H1 (cell line): ENCODE measurements around the gene IMP3. TPM values are rescaled to one million over a fixed set of nuclear protein-coding genes. Genes with fewer than 3 reads are reported as not detected.

Experiments
- CTCF ChIA-PET: fragments of 300-600 bp; sonication (Branson Sonifier 250); formaldehyde crosslinking; loops from one replicate; lab custom pipeline; 2021; ENCODE audit not compliant: partially characterized antibody; lab: Charles Lee
- POLR2A ChIA-PET: fragments of 300-600 bp; sonication (Branson Sonifier 250); formaldehyde crosslinking; loops from one replicate; lab custom pipeline; 2021; ENCODE audit warnings: inconsistent platforms; ENCODE audit not compliant: partially characterized antibody; lab: Charles Lee
- DNase-seq, 2 experiments: peaks; one replicate each; pipeline versions ENCODE4 v3.0.0 to v3.0.0-alpha.2; 2010 to 2022; ENCODE audit warnings: low spot score in 2 of 2, low read depth in 1 of 2, mixed read lengths in 1 of 2
- FAIRE-seq: peaks from 2 replicates; lab custom pipeline; 2011; peaks lifted over from hg19 to GRCh38; lab: Jason Lieb, UNC
- H2AFZ ChIP-seq: 2 replicates; pipeline ENCODE4 v1.8.1; 2012; ENCODE audit warnings: low read length, inconsistent platforms
- H2AK5ac ChIP-seq: 2 replicates; pipeline ENCODE4 v1.6.1; 2013; ENCODE audit warnings: low read depth, low read length
- H2BK120ac ChIP-seq: replicated peaks from 2 replicates; pipeline ENCODE3; 2013; ENCODE audit warnings: low read depth, low read length, inconsistent platforms
- H2BK12ac ChIP-seq: 2 replicates; pipeline ENCODE4 v1.6.1; 2013; ENCODE audit warnings: low read depth, low read length
- H2BK15ac ChIP-seq: 2 replicates; pipeline ENCODE4 v1.6.1; 2013; ENCODE audit warnings: low read length
- H2BK20ac ChIP-seq: 2 replicates; pipeline ENCODE4 v1.6.1; 2013; ENCODE audit warnings: low read length
- H2BK5ac ChIP-seq: 2 replicates; pipeline ENCODE4 v1.6.1; 2013; ENCODE audit warnings: low read depth, low read length
- H3K14ac ChIP-seq: 2 replicates; pipeline ENCODE4 v1.6.1; 2013; ENCODE audit warnings: inconsistent platforms; ENCODE audit not compliant: insufficient read length
- H3K18ac ChIP-seq: 2 replicates; pipeline ENCODE4 v1.6.1; 2013; ENCODE audit warnings: low read length; ENCODE audit errors: extremely low read depth
- H3K23ac ChIP-seq: 2 replicates; pipeline ENCODE4 v1.6.1; 2013; ENCODE audit warnings: inconsistent platforms; ENCODE audit not compliant: insufficient read length
- H3K23me2 ChIP-seq: 2 replicates; pipeline ENCODE4 v1.6.1; 2013; ENCODE audit warnings: low read depth, low read length
- H3K27ac ChIP-seq: 2 replicates; pipeline ENCODE4 v1.6.1; 2011; ENCODE audit warnings: low read depth, low read length, inconsistent platforms
- H3K27me3 ChIP-seq, 4 experiments: replicated peaks in 1 of 4; 1 replicate in 1 of 4; 2 replicates in 3 of 4; pipeline versions ENCODE4 v1.6.1 to v1.8.1; 2011 to 2013; ENCODE audit warnings: low read length in 3 of 4, mild to moderate bottlenecking in 3 of 4, inconsistent platforms in 2 of 4, mixed read lengths in 2 of 4, moderate library complexity in 1 of 4; ENCODE audit not compliant: control insufficient read depth in 3 of 4, insufficient read depth in 3 of 4; ENCODE audit errors: extremely low read depth in 1 of 4
- H3K36me3 ChIP-seq, 4 experiments: 2 replicates each; pipeline versions ENCODE4 v1.6.1 to v1.8.1; 2011 to 2013; ENCODE audit warnings: mild to moderate bottlenecking in 4 of 4, low read length in 3 of 4, moderate library complexity in 2 of 4, control low read depth in 1 of 4, inconsistent platforms in 1 of 4; ENCODE audit not compliant: insufficient read depth in 4 of 4, control insufficient read depth in 2 of 4
- H3K4ac ChIP-seq: replicated peaks from 2 replicates; pipeline ENCODE3; 2013; ENCODE audit warnings: low read length, low read depth, mixed read lengths, inconsistent platforms; ENCODE audit not compliant: insufficient read length
- H3K4me1 ChIP-seq, 4 experiments: replicated peaks in 1 of 4; 1 replicate in 1 of 4; 2 replicates in 3 of 4; pipeline versions ENCODE4 v1.6.1 to v1.8.1; 2011 to 2013; ENCODE audit warnings: low read length in 3 of 4, inconsistent platforms in 2 of 4, mixed read lengths in 1 of 4; ENCODE audit not compliant: insufficient read depth in 4 of 4, control insufficient read depth in 3 of 4
- H3K4me2 ChIP-seq, 2 experiments: 2 replicates each; pipeline versions ENCODE4 v1.6.1 to v1.8.1; 2011 to 2013; ENCODE audit warnings: low read depth in 2 of 2, low read length in 2 of 2, control low read depth in 1 of 2, inconsistent platforms in 1 of 2, mild to moderate bottlenecking in 1 of 2; ENCODE audit not compliant: insufficient read depth in 1 of 2
- H3K4me3 ChIP-seq, 4 experiments: fragments of 200-600, 300-600 bp in 1 of 4; sonication (generic), shearing (Covaris generic), sonication (Bioruptor Twin) in 1 of 4; 2 replicates each; pipeline versions ENCODE4 v1.5.1 to v1.8.1; 2011 to 2016; ENCODE audit warnings: low read length in 4 of 4, low read depth in 3 of 4, control low read depth in 2 of 4, inconsistent platforms in 2 of 4, mild to moderate bottlenecking in 2 of 4, mixed read lengths in 1 of 4, moderate library complexity in 1 of 4; ENCODE audit not compliant: insufficient read depth in 2 of 4; ENCODE audit errors: extremely low read depth in 1 of 4
- H3K56ac ChIP-seq: replicated peaks from 2 replicates; pipeline ENCODE3; 2013; ENCODE audit warnings: low read depth, mild to moderate bottlenecking, mixed read lengths, low read length, inconsistent platforms; ENCODE audit not compliant: insufficient read length
- H3K79me1 ChIP-seq: 2 replicates; pipeline ENCODE4 v1.6.1; 2013; ENCODE audit warnings: low read depth, low read length, control low read depth
- H3K79me2 ChIP-seq, 2 experiments: 2 replicates each; pipeline versions ENCODE4 v1.6.1 to v1.8.1; 2012 to 2013; ENCODE audit warnings: low read length in 2 of 2, mild to moderate bottlenecking in 2 of 2, inconsistent platforms in 1 of 2; ENCODE audit not compliant: insufficient read depth in 2 of 2, control insufficient read depth in 1 of 2
- H3K9ac ChIP-seq, 4 experiments: replicated peaks in 1 of 4; 1 replicate in 1 of 4; 2 replicates in 3 of 4; pipeline versions ENCODE4 v1.6.1 to v1.8.1; 2011 to 2013; ENCODE audit warnings: low read depth in 3 of 4, low read length in 3 of 4, control low read depth in 2 of 4, mild to moderate bottlenecking in 2 of 4, moderate library complexity in 2 of 4, inconsistent platforms in 1 of 4; ENCODE audit errors: extremely low read depth in 1 of 4
- H3K9me3 ChIP-seq, 2 experiments: 2 replicates each; pipeline versions ENCODE4 v1.6.1 to v1.8.1; 2012 to 2013; ENCODE audit warnings: mild to moderate bottlenecking in 2 of 2, moderate library complexity in 2 of 2, control low read depth in 1 of 2, inconsistent platforms in 1 of 2, low read depth in 1 of 2, low read length in 1 of 2, mixed read lengths in 1 of 2; ENCODE audit not compliant: insufficient read depth in 2 of 2
- H4K20me1 ChIP-seq, 2 experiments: replicated peaks in 1 of 2; 2 replicates each; pipeline versions ENCODE3 to v1.8.1; 2011 to 2013; ENCODE audit warnings: inconsistent platforms in 2 of 2, low read length in 2 of 2, mild to moderate bottlenecking in 1 of 2; ENCODE audit not compliant: insufficient read depth in 2 of 2, control insufficient read depth in 1 of 2
- H4K5ac ChIP-seq: 2 replicates; pipeline ENCODE4 v1.6.1; 2013; ENCODE audit warnings: low read length, low read depth, mixed read lengths, inconsistent platforms; ENCODE audit not compliant: insufficient read length
- H4K8ac ChIP-seq: 2 replicates; pipeline ENCODE4 v1.8.0; 2013; ENCODE audit warnings: mild to moderate bottlenecking, moderate library complexity, low read length, inconsistent platforms; ENCODE audit not compliant: insufficient read depth; ENCODE audit errors: extremely low read depth
- H4K91ac ChIP-seq: replicated peaks from 2 replicates; pipeline ENCODE3; 2013; ENCODE audit warnings: low read length, mixed read lengths, inconsistent platforms; ENCODE audit not compliant: insufficient read length
- JUN ChIP-seq: IDR thresholded peaks from 2 replicates; pipeline ENCODE4 v1.6.1; 2011; ENCODE audit warnings: low read depth, mild to moderate bottlenecking, improper control_type of control experiment, low read length
- MAFK ChIP-seq: IDR thresholded peaks from 2 replicates; pipeline ENCODE4 v1.6.1; 2012; ENCODE audit warnings: low read depth, mild to moderate bottlenecking, improper control_type of control experiment, low read length
- SP4 ChIP-seq: IDR thresholded peaks from 2 replicates; pipeline ENCODE4 v1.6.1; 2012; ENCODE audit warnings: low read length, inconsistent platforms
- TAF7 ChIP-seq: optimal IDR thresholded peaks from 2 replicates; pipeline ENCODE3; 2011; ENCODE audit warnings: low read depth, mild to moderate bottlenecking, inconsistent platforms, low read length, moderate library complexity, borderline replicate concordance
- USF2 ChIP-seq: IDR thresholded peaks from 2 replicates; pipeline ENCODE4 v1.6.1; 2011; ENCODE audit warnings: low read length, improper control_type of control experiment
- ZNF274 ChIP-seq: IDR thresholded peaks from 2 replicates; pipeline ENCODE4 v1.7.0; 2012; ENCODE audit warnings: low read length, borderline replicate concordance; ENCODE audit errors: extremely low read depth
- WGBS, 2 experiments: shearing (Covaris generic) in 1 of 2; methylation state at CpG; one replicate each; pipeline versions ENCODE4 v1.1.6 to v1.1.7; 2013 to 2015; ENCODE audit warnings: low lambda C conversion rate in 2 of 2, mixed read lengths in 2 of 2, inconsistent platforms in 1 of 2, low coverage in 1 of 2, missing lambda C conversion rate in 1 of 2; ENCODE audit not compliant: insufficient replicate concordance in 2 of 2, insufficient coverage in 1 of 2, insufficient read length in 1 of 2; ENCODE audit errors: extremely low coverage in 1 of 2, missing lambda C conversion rate in 1 of 2; 5-methylcytosine and 5-hydroxymethylcytosine counted together
- polyA plus RNA-seq, 7 experiments: library from polyadenylated mRNA; depleted of rRNA in 3 of 7; stranded (reverse) in 5 of 7; unstranded in 2 of 7; fragments of >200 nt in 5 of 7; fragments of 200-250 nt in 2 of 7; gene quantifications; 1 replicate in 5 of 7; 2 replicates in 1 of 7; 4 replicates in 1 of 7; pipeline versions ENCODE4 v1.2.1 to v1.2.3, GENCODE V29; 2011 to 2013; ENCODE audit warnings: missing spikeins in 2 of 7, mixed read lengths in 2 of 7
- total RNA-seq: library from RNA; stranded (reverse); fragmentation: NEBNext Ultra II Directional; extraction: Animal tissue kit (Norgen Biotek cat#: 25700); gene quantifications from 2 replicates; pipeline ENCODE4 v1.2.1, GENCODE V29; 2021
- TF ChIP-seq, protein P1 (sequence below): IDR thresholded peaks from 2 replicates; pipeline ENCODE4 v1.6.1; 2012; ENCODE audit warnings: inconsistent platforms

IMP3 gene
- total and polyA plus RNA-seq, 2 of the 8 experiments (the other 6 are each of a cell fraction or from before 2014, with no cell fraction given): 114 to 273 TPM

DNA sequence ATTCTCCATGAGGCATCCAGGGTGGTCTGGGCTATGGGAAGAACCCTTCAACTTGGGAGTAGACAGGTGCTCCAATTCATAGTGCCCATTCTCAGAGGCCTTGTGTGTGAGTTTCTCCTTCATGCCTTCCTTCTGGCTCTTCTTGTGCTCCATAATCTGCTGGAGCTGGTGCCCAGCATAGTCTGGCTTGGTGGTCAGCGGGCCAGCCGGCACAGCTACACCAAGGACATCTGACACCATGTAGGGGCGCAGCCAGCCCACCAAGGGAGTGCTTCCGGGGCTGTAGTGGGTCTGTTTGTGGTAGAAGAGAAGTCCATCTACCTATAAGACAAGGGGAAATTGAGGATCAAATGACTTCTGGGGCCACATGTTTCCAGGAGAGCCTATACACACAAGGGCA is 41.7 kb downstream of the IMP3 start:
- Histone ChIP-seq H4K91ac (no peak overlapping the region), H3K4me2 (no peak overlapping the region), H4K8ac (no peak overlapping the region), H2BK20ac (no peak overlapping the region), H3K79me1 (no peaks in the 10 kb centered on the region), H4K20me1 (no peaks in the 10 kb centered on the region), H2BK120ac (no peak overlapping the region), H3K56ac (no peak overlapping the region), H2AK5ac (no peak overlapping the region), H3K9me3 (no peaks in the 10 kb centered on the region), H3K4me1 (no peaks in the 10 kb centered on the region), H3K4me3 (no peak overlapping the region), H3K9ac (no peak overlapping the region), H3K36me3 (peaks cover 5 to 16% (median 7%) of the 10 kb centered on the region in 4 experiments; a peak in 5 of 8 replicates), H3K23me2 (no peaks in the 10 kb centered on the region), H3K14ac (no peak overlapping the region), H3K79me2 (no peaks in the 10 kb centered on the region), H2BK12ac (no peak overlapping the region), H2BK5ac (no peak overlapping the region), H3K23ac (no peak overlapping the region), H3K4ac (no peak overlapping the region), H2AFZ (no peak overlapping the region), H3K27ac (no peak overlapping the region), H3K27me3 (no peaks in the 10 kb centered on the region), H4K5ac (no peak overlapping the region), H2BK15ac (no peak overlapping the region), H3K18ac (no peak overlapping the region)
- no peak for DNase-seq
- ChIA-PET POLR2A (no interaction called here), CTCF (interaction anchor here (0.6 to 4.5 kb wide), 29 partner anchors 8 to 188 kb away, joined by 3 to 35 read pairs (median 6); partner anchors contain the start of genes PTPN9 and SNX33)
- no peak for FAIRE-seq
- TF ChIP-seq TAF7 (no peak), ZNF274 (no peak), MAFK (no peak), JUN (no peak), SP4 (no peak), USF2 (no peak)
- TF ChIP-seq, protein P1, sequence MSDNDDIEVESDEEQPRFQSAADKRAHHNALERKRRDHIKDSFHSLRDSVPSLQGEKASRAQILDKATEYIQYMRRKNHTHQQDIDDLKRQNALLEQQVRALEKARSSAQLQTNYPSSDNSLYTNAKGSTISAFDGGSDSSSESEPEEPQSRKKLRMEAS: no peak
- WGBS, 2 experiments: 96% methylated on average over 4 of the region's 4 CpGs; no CpG with 5 or more reads in 1 of the 2 experiments
